ENCODE measurements around the gene FUT8. TPM values are rescaled to one million over a fixed set of nuclear protein-coding genes. Genes with fewer than 3 reads are reported as not detected.

FUT8 gene
- polyA plus RNA-seq, 4 donors, result 16.0 to 25.0 (median 23.7) TPM

- DNase-seq (ENCODE audit: low read depth in 4 of 4, low spot score in 3 of 4), result no peak
Measured at GRCh38 chr14:65549429-65549828, 136.9 kb downstream of the FUT8 start.

DNA sequence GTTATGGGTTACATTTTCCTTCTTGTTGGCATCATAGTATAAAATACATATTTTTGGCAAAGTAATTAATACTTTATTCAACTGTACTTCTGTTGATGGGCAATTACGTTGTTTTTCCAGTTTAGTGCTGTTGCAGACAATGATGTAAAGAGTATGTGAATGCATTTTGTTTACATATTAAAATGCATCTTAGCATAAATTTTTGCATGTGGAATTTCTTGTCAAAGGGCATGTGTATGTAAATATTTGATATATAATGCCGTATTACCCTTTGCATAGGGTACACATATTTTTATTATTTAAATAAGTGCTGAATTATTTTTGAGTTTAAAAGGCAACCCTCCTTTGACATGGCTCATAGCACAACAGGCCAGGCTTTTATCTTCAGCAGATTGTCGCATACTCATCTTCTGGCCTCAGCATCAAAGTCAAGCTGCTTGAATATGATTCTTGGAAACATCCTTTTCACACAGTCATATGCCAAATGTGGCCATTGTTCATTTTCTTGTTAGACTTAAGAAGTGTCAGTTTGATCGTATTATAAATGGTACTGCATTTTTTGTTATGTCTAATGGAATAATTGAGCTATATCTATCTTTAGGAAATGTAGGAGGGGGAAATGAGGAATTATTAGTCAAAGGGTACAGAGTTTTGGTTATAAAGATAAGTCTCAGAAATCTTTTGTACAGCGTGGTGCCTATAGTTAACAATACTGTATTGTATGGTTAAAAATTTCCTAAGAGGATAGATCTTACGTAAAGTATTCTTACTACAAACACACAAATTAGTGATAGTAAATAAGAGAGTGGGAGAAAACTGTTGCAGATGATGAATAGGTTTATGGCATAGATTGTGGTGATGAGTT lies 138.5 kb downstream of the FUT8 start:
- DNase-seq (ENCODE audit: low read depth in 4 of 4, low spot score in 3 of 4), result no peak

DNA sequence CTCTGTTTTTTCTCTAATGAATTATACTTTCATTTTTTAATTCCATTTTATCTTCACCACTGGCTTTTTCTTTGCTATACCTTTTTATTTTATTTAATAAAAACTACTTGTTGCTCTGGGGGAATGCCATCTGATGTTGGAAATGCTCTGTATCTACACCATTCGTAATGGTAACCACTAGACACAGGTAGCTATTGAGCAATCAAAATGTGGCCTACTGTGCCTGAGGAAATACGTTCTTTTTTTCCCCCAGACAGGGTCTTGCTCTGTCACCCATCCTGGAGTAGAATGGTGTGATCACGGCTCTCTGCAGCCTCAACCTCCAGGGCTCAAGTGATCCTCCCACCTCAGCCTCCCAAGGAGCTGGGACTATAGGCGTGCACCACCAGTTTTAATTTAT lies 140.2 kb downstream of the FUT8 start:
- no peak for DNase-seq (ENCODE audit: low read depth in 4 of 4, low spot score in 3 of 4)

DNA sequence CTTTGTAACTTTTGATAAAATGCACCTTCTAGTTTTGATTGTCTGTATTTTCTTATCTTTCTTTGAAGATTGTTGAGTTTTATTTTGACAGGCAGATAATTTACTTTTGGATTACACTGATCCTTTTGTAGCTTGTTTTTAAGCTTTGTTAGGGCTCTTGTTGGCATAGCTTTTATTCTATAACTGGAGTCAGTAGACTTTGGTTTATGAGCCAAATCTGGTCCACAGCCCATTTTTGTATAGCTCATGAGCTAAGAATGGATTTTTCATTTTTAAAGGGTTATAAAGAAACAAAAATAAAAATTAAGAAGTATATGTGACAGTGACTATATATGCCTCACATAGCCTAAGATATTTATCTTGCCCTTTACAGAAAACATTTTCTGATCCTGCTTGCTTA lies 142.3 kb downstream of the FUT8 start:
- no peak for DNase-seq (ENCODE audit: low read depth in 4 of 4, low spot score in 3 of 4)

DNA sequence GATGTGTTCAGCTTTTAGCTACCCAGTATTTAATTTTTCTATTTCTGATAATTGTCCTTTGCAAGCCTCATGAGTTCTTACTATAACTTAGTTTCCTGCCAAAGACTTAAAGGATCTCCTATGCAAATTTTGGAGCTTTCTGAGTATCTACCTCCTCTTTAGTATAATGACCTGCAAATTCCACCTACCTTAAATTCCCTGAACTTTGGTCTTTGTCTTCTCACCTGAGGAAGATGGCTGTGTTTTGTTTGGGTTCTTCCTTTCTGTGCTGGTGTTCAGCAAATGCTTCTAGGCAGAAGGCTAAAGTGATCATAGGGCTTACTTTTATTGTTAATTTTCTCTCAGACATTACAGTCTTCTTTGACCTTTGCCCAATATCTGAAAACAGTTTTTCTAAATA lies 142.8 kb downstream of the FUT8 start:
- DNase-seq (ENCODE audit: low read depth in 4 of 4, low spot score in 3 of 4), result no peak

DNA sequence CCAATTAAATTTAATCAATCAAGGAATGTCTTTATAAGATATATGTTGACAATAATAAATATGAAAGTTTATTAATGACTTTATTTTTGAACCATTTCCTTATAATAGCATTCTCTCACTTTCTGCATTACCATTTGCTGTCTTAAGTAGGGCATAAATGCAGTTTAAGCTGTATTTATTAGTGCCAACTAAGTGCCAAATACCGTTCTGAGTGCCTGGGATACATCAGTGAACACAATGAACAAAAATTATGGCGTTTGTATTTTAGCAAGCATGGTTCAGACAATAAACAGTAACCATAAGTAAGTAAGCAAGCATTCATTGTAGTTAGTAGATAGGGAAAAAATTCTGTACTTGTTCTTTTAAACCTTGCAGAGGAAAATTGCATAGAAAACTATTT lies 145.8 kb downstream of the FUT8 start:
- DNase-seq (ENCODE audit: low read depth in 4 of 4, low spot score in 3 of 4), result no peak

- DNase-seq (ENCODE audit: low read depth in 4 of 4, low spot score in 3 of 4), result no peak
Measured at GRCh38 chr14:65560340-65561027, 148.0 kb downstream of the FUT8 start.

DNA sequence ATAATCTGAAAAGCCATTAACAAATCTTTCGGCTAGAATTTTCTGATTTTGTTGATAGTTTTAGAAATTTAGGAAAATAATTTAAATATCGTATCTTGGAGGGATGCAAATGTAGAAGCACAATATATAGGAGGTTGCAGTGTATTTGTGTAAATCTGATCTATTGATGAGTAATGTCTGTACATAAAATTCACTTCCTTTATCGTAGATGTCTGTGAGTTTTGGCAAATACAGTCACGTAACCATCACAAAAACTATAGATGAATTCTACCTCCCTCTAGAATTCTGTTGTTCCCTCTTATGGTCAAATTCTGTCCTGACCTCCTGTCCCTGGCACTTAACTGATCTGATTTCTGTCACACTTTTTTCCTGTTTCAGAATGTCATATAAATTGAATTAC lies 151.8 kb downstream of the FUT8 start:
- DNase-seq (ENCODE audit: low read depth in 4 of 4, low spot score in 3 of 4), result no peak

- DNase-seq (ENCODE audit: low read depth in 4 of 4, low spot score in 3 of 4), result no peak
Measured at GRCh38 chr14:65565948-65566347, 153.4 kb downstream of the FUT8 start.

- DNase-seq (ENCODE audit: low read depth in 4 of 4, low spot score in 3 of 4), result no peak
Measured at GRCh38 chr14:65566820-65567522, 154.4 kb downstream of the FUT8 start.

DNA sequence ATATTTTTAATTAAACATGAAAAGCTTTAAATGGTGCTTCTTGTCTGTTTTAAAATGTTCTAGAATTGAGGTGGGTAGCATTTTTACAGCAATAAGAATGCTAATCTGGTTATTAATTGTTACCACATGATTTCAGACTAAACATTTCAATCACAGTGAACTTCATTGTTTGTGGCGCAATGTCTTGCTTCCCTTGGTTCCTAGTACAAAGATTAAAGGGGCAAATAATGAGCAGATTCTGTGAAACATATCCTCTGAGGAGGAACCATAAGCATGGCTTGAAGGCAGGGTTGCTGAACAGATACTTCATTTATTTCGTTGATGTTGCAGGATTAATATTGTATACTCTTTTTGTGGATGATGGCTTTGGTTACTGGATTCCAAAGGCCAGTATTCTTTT lies 162.1 kb downstream of the FUT8 start:
- no peak for DNase-seq (ENCODE audit: low read depth in 4 of 4, low spot score in 3 of 4)

- no peak for DNase-seq (ENCODE audit: low read depth in 4 of 4, low spot score in 3 of 4)
Measured at GRCh38 chr14:65575389-65575788, 162.9 kb downstream of the FUT8 start.

DNA sequence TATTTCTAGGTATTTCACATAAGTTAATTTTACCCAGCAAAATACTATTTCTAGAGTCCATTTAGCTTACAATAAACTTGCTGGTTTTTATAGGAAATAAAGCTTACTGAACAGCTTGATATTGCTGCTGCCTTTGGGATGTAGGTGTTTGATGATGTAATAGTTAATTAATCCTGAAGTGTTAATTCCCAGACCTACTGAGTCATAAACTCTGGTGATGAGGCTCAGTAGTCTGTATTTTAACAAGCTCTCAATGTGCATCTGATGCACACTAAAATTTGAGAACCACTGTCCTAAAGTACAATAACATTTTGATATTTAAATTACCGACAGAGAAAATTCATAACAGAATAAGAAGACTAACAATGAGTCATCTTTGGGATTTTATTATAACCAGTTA lies 168.4 kb downstream of the FUT8 start:
- DNase-seq (ENCODE audit: low read depth in 4 of 4, low spot score in 3 of 4), result no peak

DNA sequence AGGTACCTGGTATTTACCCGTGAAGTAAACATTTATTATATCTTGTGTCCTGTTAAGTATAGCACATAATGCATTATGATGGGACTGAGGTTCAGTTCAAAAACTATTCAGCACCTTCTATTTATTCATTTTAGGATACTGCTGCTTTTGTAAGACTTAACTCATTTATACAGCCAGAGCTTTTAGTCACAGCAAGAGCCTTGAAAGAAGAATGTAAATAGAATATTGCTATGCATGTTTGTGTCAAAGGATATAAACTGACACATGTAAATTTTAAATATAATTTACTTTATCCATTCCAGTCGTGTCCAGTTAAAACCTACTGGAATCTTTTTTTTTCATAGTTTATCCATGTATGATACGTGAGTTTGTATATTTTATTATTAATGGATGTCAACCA lies 168.8 kb downstream of the FUT8 start:
- DNase-seq (ENCODE audit: low read depth in 4 of 4, low spot score in 3 of 4), result no peak

GRCh38 chr14:65581799-65582198 lies 169.3 kb downstream of the FUT8 start:
- DNase-seq (ENCODE audit: low read depth in 4 of 4, low spot score in 3 of 4), result no peak

- no peak for DNase-seq (ENCODE audit: low read depth in 4 of 4, low spot score in 3 of 4)
Measured at GRCh38 chr14:65585216-65585615, 172.7 kb downstream of the FUT8 start.

GRCh38 chr14:65588426-65589140 lies 176.1 kb downstream of the FUT8 start:
- no peak for DNase-seq (ENCODE audit: low read depth in 4 of 4, low spot score in 3 of 4)

- DNase-seq (ENCODE audit: low read depth in 4 of 4, low spot score in 3 of 4), result no peak
Measured at GRCh38 chr14:65594153-65594881, 181.8 kb downstream of the FUT8 start.

DNA sequence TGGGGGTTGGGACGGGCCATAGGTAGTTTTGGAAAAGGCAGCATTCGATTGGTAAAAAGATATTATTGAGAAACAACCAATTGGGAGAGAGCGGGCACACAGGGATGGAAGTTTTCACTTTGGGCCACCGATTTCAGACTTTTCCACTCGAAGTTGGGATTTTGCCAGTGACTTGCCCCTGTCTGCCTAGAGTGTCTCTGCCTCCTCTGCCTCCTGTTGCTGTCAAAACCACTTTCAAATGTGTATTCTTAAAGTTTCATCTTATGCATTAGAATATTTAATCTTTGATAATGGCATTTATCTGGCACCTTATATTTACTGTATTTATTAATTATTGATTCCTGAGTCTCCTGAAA lies 182.3 kb downstream of the FUT8 start:
- DNase-seq (ENCODE audit: low read depth in 4 of 4, low spot score in 3 of 4), result no peak

- no peak for DNase-seq (ENCODE audit: low read depth in 4 of 4, low spot score in 3 of 4)
Measured at GRCh38 chr14:65599375-65599774, 186.8 kb downstream of the FUT8 start.
